ENCODE measurements around the gene DNAH9.

- TF ChIP-seq CTCF (IDR thresholded peaks at IDR 0.05) (no peak), POLR2A (IDR thresholded peaks at IDR 0.05) (no peak)
These were observed 197.6 kb downstream of the DNAH9 start for GRCh38 chr17:11795906-11796305.

Data from body of pancreas (tissue), 4 donors.